ENCODE measurements around the gene KRIT1.

GRCh38 chr7:92155108-92155739, 90.5 kb downstream of the KRIT1 start:
- TF ChIP-seq FOXM1 (IDR thresholded peaks at IDR 0.05; ENCODE audit: borderline replicate concordance, low read depth) (no peak), TAF1 (IDR thresholded peaks at IDR 0.05; ENCODE audit: low read depth) (no peak), MAX (IDR thresholded peaks at IDR 0.05) (no peak), RAD21 (IDR thresholded peaks at IDR 0.05; ENCODE audit: low read depth) (no peak), YY1 (IDR thresholded peaks at IDR 0.05; ENCODE audit: low read depth) (no peak), CREB1 (IDR thresholded peaks at IDR 0.05; ENCODE audit: low read depth) (no peak), EP300 (IDR thresholded peaks at IDR 0.05; ENCODE audit: borderline replicate concordance) (no peak), TEAD4 (IDR thresholded peaks at IDR 0.05) (no peak), CEBPB (IDR thresholded peaks at IDR 0.05) (no peak), ZBTB7A (IDR thresholded peaks at IDR 0.05; ENCODE audit: low read depth) (no peak), NFIC (IDR thresholded peaks at IDR 0.05) (no peak)
- TF ChIP-seq, protein P1, sequence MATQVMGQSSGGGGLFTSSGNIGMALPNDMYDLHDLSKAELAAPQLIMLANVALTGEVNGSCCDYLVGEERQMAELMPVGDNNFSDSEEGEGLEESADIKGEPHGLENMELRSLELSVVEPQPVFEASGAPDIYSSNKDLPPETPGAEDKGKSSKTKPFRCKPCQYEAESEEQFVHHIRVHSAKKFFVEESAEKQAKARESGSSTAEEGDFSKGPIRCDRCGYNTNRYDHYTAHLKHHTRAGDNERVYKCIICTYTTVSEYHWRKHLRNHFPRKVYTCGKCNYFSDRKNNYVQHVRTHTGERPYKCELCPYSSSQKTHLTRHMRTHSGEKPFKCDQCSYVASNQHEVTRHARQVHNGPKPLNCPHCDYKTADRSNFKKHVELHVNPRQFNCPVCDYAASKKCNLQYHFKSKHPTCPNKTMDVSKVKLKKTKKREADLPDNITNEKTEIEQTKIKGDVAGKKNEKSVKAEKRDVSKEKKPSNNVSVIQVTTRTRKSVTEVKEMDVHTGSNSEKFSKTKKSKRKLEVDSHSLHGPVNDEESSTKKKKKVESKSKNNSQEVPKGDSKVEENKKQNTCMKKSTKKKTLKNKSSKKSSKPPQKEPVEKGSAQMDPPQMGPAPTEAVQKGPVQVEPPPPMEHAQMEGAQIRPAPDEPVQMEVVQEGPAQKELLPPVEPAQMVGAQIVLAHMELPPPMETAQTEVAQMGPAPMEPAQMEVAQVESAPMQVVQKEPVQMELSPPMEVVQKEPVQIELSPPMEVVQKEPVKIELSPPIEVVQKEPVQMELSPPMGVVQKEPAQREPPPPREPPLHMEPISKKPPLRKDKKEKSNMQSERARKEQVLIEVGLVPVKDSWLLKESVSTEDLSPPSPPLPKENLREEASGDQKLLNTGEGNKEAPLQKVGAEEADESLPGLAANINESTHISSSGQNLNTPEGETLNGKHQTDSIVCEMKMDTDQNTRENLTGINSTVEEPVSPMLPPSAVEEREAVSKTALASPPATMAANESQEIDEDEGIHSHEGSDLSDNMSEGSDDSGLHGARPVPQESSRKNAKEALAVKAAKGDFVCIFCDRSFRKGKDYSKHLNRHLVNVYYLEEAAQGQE (IDR thresholded peaks at IDR 0.05; ENCODE audit: low read depth) = no peak
